Activated CD4-positive, alpha-beta T cell treated with anti-CD3 and anti-CD28 coated beads, Interleukin-2, amount 10 ng/mL, durations not matched to agents 7 days and 5 days (primary cell): ENCODE measurements around the gene SALL2. TPM values are rescaled to one million over a fixed set of nuclear protein-coding genes. Genes with fewer than 3 reads are reported as not detected.

ENCODE experiments used
- CTCF ChIA-PET: fragments of 350-600 bp; sonication (Branson Sonifier 250); formaldehyde crosslinking; loops from one replicate; lab custom pipeline; 2021; ENCODE audit warnings: antibody characterized with exemption; lab: Charles Lee
- POLR2A ChIA-PET: fragments of 350-600 bp; sonication (Branson Sonifier 250); formaldehyde crosslinking; loops from one replicate; lab custom pipeline; 2021; ENCODE audit warnings: antibody characterized with exemption; lab: Charles Lee
- DNase-seq: peaks from one replicate; pipeline ENCODE4 v3.0.0-alpha.2; 2020
- H3K27ac Mint-ChIP-seq: one replicate; pipeline ENCODE4 v1.8.0; 2021; ENCODE audit warnings: mild to moderate bottlenecking, moderate library complexity, mixed read lengths
- H3K27me3 Mint-ChIP-seq: one replicate; pipeline ENCODE4 v1.8.0; 2021; ENCODE audit warnings: mixed read lengths
- H3K36me3 Mint-ChIP-seq: one replicate; pipeline ENCODE4 v1.8.0; 2021; ENCODE audit warnings: low read depth, mixed read lengths
- H3K4me1 Mint-ChIP-seq: one replicate; pipeline ENCODE4 v1.8.0; 2021; ENCODE audit warnings: mixed read lengths
- H3K4me3 Mint-ChIP-seq: one replicate; pipeline ENCODE4 v1.8.0; 2021; ENCODE audit warnings: mild to moderate bottlenecking, moderate library complexity, mixed read lengths
- H3K9me3 Mint-ChIP-seq: one replicate; pipeline ENCODE4 v1.8.0; 2021; ENCODE audit warnings: mixed read lengths
- total RNA-seq, 2 experiments: library from RNA; stranded (reverse); gene quantifications; one replicate each; pipeline ENCODE4 v1.2.3, GENCODE V29; 2021

SALL2 gene
- total RNA-seq, 2 experiments from 2014 or later: 1.9 to 2.2 TPM

GRCh38 chr14:21501568-21501967 is 24.6 kb downstream of the SALL2 start:
- no peaks in the 10 kb centered on the region for H3K9me3 Mint-ChIP-seq
- POLR2A ChIA-PET: interaction anchor here (0.6 kb wide), 1 partner anchor 1033 kb away, joined by 3 read pairs; no protein-coding TSS in a partner anchor

GRCh38 chr14:21498540-21499526 is 27.3 kb downstream of the SALL2 start:
- peak; percentile 58 for DNase-seq
- Mint-ChIP-seq H3K36me3 (peaks cover 79% of the 10 kb centered on the region), H3K27ac (peak overlapping the region; percentile 69), H3K4me3 (no peak overlapping the region), H3K9me3 (no peaks in the 10 kb centered on the region), H3K27me3 (no peaks in the 10 kb centered on the region), H3K4me1 (peaks cover 30% of the 10 kb centered on the region)
- POLR2A ChIA-PET: interaction anchor here (0.7 kb wide), 1 partner anchor 42 kb away, joined by 5 read pairs; no protein-coding TSS in a partner anchor
- CTCF ChIA-PET: interaction anchor here (0.5 to 4.4 kb wide), 15 partner anchors 9 to 1102 kb away, joined by 3 to 24 read pairs (median 4); partner anchors contain the start of genes METTL3, RAB2B, SALL2 and TOX4

More at GRCh38 chr14:21501568-21501967, 24.6 kb downstream of the SALL2 start:
- Mint-ChIP-seq H3K27ac (no peak overlapping the region), H3K27me3 (no peaks in the 10 kb centered on the region), H3K36me3 (peaks cover 70% of the 10 kb centered on the region), H3K4me3 (no peak overlapping the region), H3K4me1 (peaks cover 44% of the 10 kb centered on the region)
- CTCF ChIA-PET: interaction anchor here (0.7 to 2.4 kb wide), 6 partner anchors 11 to 531 kb away, joined by 3 to 9 read pairs (median 4); partner anchors contain the start of genes RAB2B and TOX4
- no peak for DNase-seq

GRCh38 chr14:21496453-21496852 is 29.7 kb downstream of the SALL2 start:
- POLR2A ChIA-PET: no interaction called here

GRCh38 chr14:21494902-21495762 is 31.0 kb downstream of the SALL2 start:
- H3K36me3 Mint-ChIP-seq: peaks cover 67% of the 10 kb centered on the region
- no peaks in the 10 kb centered on the region for H3K9me3 Mint-ChIP-seq
- H3K27me3 Mint-ChIP-seq: no peaks in the 10 kb centered on the region
- no peak for DNase-seq
- CTCF ChIA-PET: interaction anchor here (0.5 to 2.7 kb wide), 8 partner anchors 13 to 466 kb away, joined by 3 to 9 read pairs (median 3); partner anchors contain the start of gene CHD8
- H3K4me3 Mint-ChIP-seq: no peak overlapping the region
- H3K4me1 Mint-ChIP-seq: peaks cover 19% of the 10 kb centered on the region
- POLR2A ChIA-PET: interaction anchor here (0.7 kb wide), 1 partner anchor 10 kb away, joined by 5 read pairs; no protein-coding TSS in a partner anchor
- no peak overlapping the region for H3K27ac Mint-ChIP-seq

More at GRCh38 chr14:21496453-21496852, 29.7 kb downstream of the SALL2 start:
- DNase-seq: no peak
- CTCF ChIA-PET: no interaction called here
- H3K27ac Mint-ChIP-seq: no peak overlapping the region
- H3K4me3 Mint-ChIP-seq: no peak overlapping the region
- H3K9me3 Mint-ChIP-seq: no peaks in the 10 kb centered on the region
- peaks cover 27% of the 10 kb centered on the region for H3K4me1 Mint-ChIP-seq
- no peaks in the 10 kb centered on the region for H3K27me3 Mint-ChIP-seq
- peaks cover 72% of the 10 kb centered on the region for H3K36me3 Mint-ChIP-seq

GRCh38 chr14:21486640-21487087 is 39.5 kb downstream of the SALL2 start:
- Mint-ChIP-seq H3K36me3 (peaks cover 20% of the 10 kb centered on the region), H3K4me1 (no peaks in the 10 kb centered on the region), H3K27me3 (no peaks in the 10 kb centered on the region), H3K4me3 (no peak overlapping the region), H3K9me3 (no peaks in the 10 kb centered on the region), H3K27ac (no peak overlapping the region)
- ChIA-PET CTCF (no interaction called here), POLR2A (no interaction called here)
- DNase-seq: no peak

GRCh38 chr14:21476925-21477681 is 49.0 kb downstream of the SALL2 start, which contains the start of the genes RAB2B and TOX4:
Gene RAB2B, minus strand, starts transcription at chr14:21476959. Its CDS starts 87 bp downstream, at chr14:21476872.
Gene TOX4, plus strand, starts transcription at chr14:21477195. Its CDS starts 84 bp downstream, at chr14:21477279.
- H3K4me1 Mint-ChIP-seq: peaks cover 40% of the 10 kb centered on the region
- ChIA-PET POLR2A (interaction anchor here (1.0 kb wide), 1 partner anchor 94 kb away, joined by 3 read pairs; no protein-coding TSS in a partner anchor), CTCF (interaction anchor here (0.6 to 4.0 kb wide), 25 partner anchors 11 to 166 kb away, joined by 3 to 36 read pairs (median 5); partner anchors contain the start of genes CHD8, METTL3 and SALL2)
- no peaks in the 10 kb centered on the region for H3K27me3 Mint-ChIP-seq
- H3K4me3 Mint-ChIP-seq: peak within 1 kb of the TSS; percentile 99
- H3K27ac Mint-ChIP-seq: peak within 1 kb of the TSS; percentile 99
- peaks cover 26% of the 10 kb centered on the region for H3K36me3 Mint-ChIP-seq
- DNase-seq: peak; percentile 97
- no peaks in the 10 kb centered on the region for H3K9me3 Mint-ChIP-seq

- no peaks in the 10 kb centered on the region for H3K9me3 Mint-ChIP-seq
- peak overlapping the region; percentile 99 for H3K4me3 Mint-ChIP-seq
- H3K27me3 Mint-ChIP-seq: no peaks in the 10 kb centered on the region
- POLR2A ChIA-PET: interaction anchor here (0.6 kb wide), 2 partner anchors 18 to 215 kb away, joined by 3 read pairs; no protein-coding TSS in a partner anchor
- no peak for DNase-seq
- peaks cover 40% of the 10 kb centered on the region for H3K4me1 Mint-ChIP-seq
- CTCF ChIA-PET: interaction anchor here (0.6 to 4.0 kb wide), 11 partner anchors 12 to 49 kb away, joined by 3 to 36 read pairs (median 6); partner anchors contain the start of genes CHD8, METTL3 and SALL2
- peak overlapping the region; percentile 99 for H3K27ac Mint-ChIP-seq
- H3K36me3 Mint-ChIP-seq: peaks cover 26% of the 10 kb centered on the region
These were observed 49.6 kb downstream of the SALL2 start for GRCh38 chr14:21476523-21476924.

- no peaks in the 10 kb centered on the region for H3K9me3 Mint-ChIP-seq
- DNase-seq: no peak
- H3K27me3 Mint-ChIP-seq: no peaks in the 10 kb centered on the region
- H3K4me1 Mint-ChIP-seq: peaks cover 39% of the 10 kb centered on the region
- POLR2A ChIA-PET: interaction anchor here (0.6 kb wide), 2 partner anchors 17 to 216 kb away, joined by 3 read pairs; no protein-coding TSS in a partner anchor
- peaks cover 25% of the 10 kb centered on the region for H3K36me3 Mint-ChIP-seq
- peak overlapping the region; percentile 99 for H3K27ac Mint-ChIP-seq
- CTCF ChIA-PET: interaction anchor here (0.6 to 4.0 kb wide), 11 partner anchors 12 to 50 kb away, joined by 3 to 36 read pairs (median 6); partner anchors contain the start of genes CHD8, METTL3 and SALL2
- peak overlapping the region; percentile 99 for H3K4me3 Mint-ChIP-seq
These were observed 50.2 kb downstream of the SALL2 start for GRCh38 chr14:21475767-21476522.
